GM18909 (cell line): ENCODE data around the gene MBIP.
"Not testable (repeated sequence)": the region's sequence is repeated elsewhere in the genome, so short reads cannot be mapped to it uniquely, and the experiment has no call there.

Experiments
- ATAC-seq: cut with Tn5 transposase; IDR thresholded peaks from one replicate; pipeline ENCODE4 v1.9.1; 2021; ENCODE audit warnings: mild to moderate bottlenecking; ENCODE audit not compliant: unreplicated experiment, poor library complexity

MBIP gene

GRCh38 chr14:36320200-36320896 is at the start of gene MBIP:
MBIP (minus strand) TSS chr14:36320637; CDS start chr14:36320588, 49 bp downstream.
- ATAC-seq: peak; percentile 98

DNA sequence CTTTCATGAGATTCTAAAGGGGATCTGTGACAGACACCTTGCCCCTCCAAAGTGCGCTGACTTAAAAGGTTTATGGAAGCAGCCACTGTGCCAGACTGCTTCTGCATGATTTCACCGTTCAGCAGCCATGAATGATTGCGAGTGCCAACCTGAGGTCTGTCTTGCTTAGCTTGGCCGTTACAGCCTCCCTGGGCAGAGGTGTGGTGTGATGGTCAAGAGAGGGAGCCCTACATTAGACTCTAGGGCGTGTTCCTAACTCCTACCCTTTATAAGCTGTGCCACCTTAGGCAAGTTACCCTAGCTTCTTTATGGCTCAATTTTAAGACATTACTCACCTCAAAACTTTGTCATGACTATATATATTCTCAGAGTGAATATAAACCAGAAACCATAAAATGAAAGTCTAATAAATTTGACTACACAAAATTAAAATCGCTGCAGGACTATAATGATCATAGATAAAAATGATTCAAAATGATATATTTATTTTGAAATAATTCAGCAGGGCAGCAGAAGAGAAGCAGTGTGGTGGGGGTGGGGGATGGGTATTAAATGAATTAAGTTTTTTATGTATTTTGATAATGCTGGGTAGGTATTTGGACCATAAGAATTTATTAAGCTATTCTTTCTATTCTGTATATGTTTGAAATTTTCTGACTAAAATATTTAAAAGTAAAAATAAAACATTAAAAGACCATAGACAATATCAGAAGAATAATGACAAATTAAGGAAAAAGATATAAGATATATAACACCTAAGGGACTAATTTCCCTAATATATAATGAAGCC is 47.7 kb upstream of the MBIP start:
- ATAC-seq: no peak

GRCh38 chr14:36365766-36366165 is 45.3 kb upstream of the MBIP start:
- no peak for ATAC-seq

DNA sequence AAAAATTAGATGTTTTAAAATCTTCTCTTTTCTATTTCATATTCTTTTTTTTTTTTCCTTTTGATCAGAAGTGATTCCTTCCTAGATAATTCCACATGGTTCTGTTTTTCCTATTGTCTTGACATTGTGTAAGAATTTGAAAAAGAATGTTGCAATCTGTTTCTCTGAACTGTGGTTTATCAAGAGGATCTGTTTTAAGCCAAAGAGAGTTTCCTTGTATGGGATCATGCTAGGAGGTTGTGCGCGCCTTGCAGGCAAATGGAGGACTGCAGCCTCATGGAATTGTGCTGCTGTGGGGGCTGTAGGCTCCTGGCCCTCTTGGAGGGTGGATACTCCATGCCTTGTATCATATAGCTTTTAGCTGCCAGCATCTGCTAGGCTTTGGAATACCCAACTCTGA is 43.3 kb upstream of the MBIP start:
- no peak for ATAC-seq

DNA sequence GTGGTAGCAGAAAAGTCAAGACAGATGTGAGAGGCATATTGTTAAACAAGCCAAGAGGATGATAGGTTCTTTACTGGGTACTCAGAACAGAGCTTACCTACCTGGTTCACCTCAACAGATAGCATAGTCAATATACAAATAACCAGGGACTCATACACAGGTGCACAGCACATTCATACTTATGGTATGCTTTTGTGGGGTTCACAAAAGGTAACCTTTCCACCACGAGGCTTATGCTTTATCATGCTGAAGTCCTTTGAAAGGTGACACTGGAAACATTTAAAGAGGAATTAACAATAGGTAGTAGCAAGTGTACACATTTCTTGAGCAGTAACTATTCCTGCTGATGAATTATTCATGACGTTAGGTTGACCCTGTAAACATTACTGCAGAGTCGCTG is 42.2 kb upstream of the MBIP start:
- ATAC-seq: no peak

DNA sequence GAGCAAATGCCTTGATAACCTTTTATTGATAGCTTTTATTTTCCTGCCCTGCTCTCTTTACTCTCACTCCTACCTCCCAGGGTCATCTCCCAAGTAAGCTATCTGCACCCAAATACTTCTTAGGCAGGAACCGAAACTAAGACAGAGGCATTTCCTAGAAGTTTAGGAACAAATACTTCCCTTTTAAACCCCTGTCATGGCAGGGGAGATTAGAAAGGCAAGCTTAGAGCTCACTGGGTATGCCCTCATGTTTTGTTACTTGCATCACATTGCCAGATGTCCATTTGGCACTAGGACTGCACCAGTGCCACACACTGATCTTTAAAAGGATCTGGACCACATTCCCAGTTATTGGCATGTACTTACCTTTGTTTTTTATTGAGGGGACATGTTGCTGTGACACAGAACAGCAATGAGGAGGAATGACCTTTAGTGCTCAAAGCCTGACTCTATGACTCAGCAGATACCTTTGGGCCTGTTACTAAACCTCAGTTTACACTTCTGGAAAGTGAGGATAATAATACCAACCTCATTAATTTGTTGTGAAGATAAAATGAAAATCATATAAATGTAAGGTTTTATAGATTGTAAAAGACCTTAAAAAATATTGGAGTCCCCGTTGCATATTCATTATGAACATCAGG is 40.9 kb upstream of the MBIP start:
- no peak for ATAC-seq

GRCh38 chr14:36356862-36357261 is 36.4 kb upstream of the MBIP start:
- no peak for ATAC-seq

GRCh38 chr14:36346052-36346451 is 25.6 kb upstream of the MBIP start:
- no peak for ATAC-seq

GRCh38 chr14:36344211-36344610 is 23.8 kb upstream of the MBIP start:
- ATAC-seq: no peak

- ATAC-seq: not testable (repeated sequence)
Measured at GRCh38 chr14:36341811-36342210, 21.4 kb upstream of the MBIP start.

DNA sequence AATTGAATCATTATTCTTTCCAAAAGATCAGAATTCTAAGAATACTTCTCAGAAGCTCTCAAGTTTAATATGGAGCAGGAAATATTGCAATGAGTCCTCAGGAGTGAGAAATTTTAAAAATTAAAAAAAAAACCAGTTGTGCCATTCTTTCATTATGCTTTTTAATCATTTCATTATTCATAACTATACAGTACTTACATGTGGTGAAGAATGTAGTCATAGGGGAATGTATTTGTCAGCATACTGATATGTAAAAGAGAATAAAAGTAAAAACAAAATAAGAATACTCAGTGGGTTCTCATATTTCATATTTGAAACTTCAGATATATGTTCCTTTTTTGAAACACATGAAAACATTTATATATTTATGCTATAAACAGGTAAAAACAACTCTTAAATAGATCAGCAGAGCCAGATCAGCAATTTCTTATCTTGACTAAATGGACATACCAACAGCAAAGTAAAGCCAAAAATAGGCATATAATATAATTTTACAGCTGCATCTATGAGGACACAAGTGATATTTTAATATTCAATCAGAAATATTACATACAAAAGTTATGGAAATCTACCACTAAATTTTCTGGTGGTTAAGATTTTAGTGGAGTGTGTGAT is 19.9 kb upstream of the MBIP start:
- no peak for ATAC-seq

DNA sequence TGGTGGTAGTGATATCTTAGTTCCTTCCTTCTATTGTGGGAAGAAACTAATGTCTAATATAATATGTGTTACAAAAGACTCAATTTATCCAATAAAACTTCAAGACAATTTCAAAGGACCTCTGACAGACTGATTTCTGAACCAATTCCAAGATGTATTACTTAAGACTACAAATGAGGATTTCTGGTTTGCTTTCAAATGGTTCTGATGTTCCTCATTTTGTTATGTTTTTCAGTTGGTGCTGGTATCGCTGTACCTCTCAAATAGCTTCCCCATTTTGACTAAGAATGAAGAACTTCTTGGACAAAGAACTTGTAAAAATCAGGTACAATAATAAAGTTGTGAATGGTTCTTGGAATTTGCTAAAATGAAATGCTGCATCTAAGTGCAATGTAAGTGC is 19.4 kb upstream of the MBIP start:
- no peak for ATAC-seq

GRCh38 chr14:36333119-36333518 is 12.7 kb upstream of the MBIP start:
- no peak for ATAC-seq

GRCh38 chr14:36327573-36327972 is 7.1 kb upstream of the MBIP start:
- not testable (repeated sequence) for ATAC-seq

- no peak for ATAC-seq
Measured at GRCh38 chr14:36325853-36326252, 5.4 kb upstream of the MBIP start.

GRCh38 chr14:36324897-36325296 is 4.5 kb upstream of the MBIP start:
- ATAC-seq: no peak

- peak; percentile 28 for ATAC-seq
Measured at GRCh38 chr14:36320897-36321381, 502 bp upstream of the MBIP start.

- no peak for ATAC-seq
Measured at GRCh38 chr14:36319899-36320199, 588 bp downstream of the MBIP start.

- no peak for ATAC-seq
Measured at GRCh38 chr14:36317650-36318049, 2.8 kb downstream of the MBIP start.

DNA sequence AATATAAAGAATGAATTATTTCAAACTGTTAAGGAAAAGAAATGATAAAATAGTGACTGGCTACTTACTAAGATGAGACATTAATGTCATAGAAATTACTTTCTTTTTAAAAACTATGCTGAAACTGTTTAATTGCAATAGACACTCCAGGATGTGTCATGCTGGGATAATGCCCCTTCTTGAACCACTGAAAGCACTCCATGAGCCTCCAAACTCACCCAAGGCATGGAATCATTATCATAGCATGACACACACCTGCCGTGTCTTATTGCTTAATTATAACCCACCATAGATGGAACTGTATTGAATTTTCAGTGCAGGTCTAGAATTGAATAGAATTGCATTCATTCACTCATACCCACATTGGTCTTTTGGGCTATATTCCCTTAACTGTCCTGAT is 4.3 kb downstream of the MBIP start:
- no peak for ATAC-seq
